DND-41 (cell line): Measurements from ENCODE around the gene ELOVL6.

ENCODE experiments used
- EZH2 ChIP-seq: IDR thresholded peaks from 3 replicates; pipeline ENCODE4 v1.6.1; 2012; ENCODE audit warnings: borderline replicate concordance, low read depth, mild to moderate bottlenecking, moderate library complexity, low read length, inconsistent platforms; ENCODE audit not compliant: severe bottlenecking
- TF ChIP-seq, protein P1 (sequence below): IDR thresholded peaks from 2 replicates; pipeline ENCODE4 v1.5.1; 2012; ENCODE audit warnings: borderline replicate concordance, low read length, moderate library complexity, mild to moderate bottlenecking; ENCODE audit not compliant: poor library complexity, severe bottlenecking; ENCODE audit errors: extremely low read depth

DNA sequence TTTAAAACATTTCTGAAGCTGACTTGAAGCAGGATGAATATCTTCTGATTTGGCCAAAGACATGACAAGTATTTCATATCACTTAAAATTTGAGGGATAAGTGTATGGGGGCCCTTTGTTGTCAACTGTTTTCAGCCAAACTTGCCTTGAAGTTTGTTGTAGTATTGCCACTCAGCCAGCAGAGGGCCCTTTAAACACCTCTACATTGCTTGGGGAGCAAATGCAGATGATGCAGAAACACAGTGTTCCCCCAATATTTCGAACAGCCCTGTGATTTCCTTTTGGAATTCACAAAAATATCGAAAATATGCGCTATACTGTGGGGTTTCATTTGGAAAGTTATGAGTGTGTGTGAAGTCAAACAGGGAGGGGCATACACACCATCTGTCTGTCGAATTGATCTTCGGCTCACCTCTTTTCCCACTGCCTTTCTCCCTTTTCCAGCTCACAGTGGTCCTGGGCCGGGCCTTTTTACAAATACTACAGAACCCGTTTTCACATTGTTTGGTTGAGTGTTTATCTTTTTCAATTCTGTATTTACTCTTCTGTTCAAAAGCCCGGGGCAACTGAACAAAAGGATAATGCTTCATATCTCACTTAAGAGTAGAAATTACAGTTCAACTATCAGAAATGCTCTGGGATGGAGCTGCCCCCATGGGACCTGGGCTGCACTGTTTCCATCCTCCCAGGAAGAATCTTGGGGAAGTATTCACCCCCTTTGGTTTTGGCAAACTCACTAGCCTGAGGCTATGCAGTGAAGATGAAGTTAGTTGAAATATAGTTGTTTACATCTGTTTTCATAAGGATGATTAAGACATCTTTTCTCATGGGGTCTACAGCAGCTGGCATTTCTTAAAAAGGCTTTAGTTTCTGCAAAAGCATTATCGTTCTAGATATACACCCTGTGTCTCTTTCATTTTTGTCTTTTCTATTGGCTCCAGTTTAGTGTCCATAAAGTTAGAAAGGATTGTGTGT is 148.2 kb downstream of the ELOVL6 start:
- TF ChIP-seq, protein P1, sequence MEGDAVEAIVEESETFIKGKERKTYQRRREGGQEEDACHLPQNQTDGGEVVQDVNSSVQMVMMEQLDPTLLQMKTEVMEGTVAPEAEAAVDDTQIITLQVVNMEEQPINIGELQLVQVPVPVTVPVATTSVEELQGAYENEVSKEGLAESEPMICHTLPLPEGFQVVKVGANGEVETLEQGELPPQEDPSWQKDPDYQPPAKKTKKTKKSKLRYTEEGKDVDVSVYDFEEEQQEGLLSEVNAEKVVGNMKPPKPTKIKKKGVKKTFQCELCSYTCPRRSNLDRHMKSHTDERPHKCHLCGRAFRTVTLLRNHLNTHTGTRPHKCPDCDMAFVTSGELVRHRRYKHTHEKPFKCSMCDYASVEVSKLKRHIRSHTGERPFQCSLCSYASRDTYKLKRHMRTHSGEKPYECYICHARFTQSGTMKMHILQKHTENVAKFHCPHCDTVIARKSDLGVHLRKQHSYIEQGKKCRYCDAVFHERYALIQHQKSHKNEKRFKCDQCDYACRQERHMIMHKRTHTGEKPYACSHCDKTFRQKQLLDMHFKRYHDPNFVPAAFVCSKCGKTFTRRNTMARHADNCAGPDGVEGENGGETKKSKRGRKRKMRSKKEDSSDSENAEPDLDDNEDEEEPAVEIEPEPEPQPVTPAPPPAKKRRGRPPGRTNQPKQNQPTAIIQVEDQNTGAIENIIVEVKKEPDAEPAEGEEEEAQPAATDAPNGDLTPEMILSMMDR = peak; percentile 83
- no peak for TF ChIP-seq EZH2
